OCI-LY7 (cell line): ENCODE data around the gene ERP27. TPM values are rescaled to one million over a fixed set of nuclear protein-coding genes. Genes with fewer than 3 reads are reported as not detected.

ENCODE experiments used
- BruUV-seq: library from RNA; stranded (reverse); fragments of 400-500 nt; replicated peaks from 2 replicates; lab custom pipeline; 2021; lab: Mats Ljungman, UMichigan
- CTCF ChIA-PET: fragments of 300-600 bp; sonication (Branson Sonifier 250); formaldehyde crosslinking; loops from one replicate; lab custom pipeline; 2022; ENCODE audit warnings: antibody characterized with exemption; ENCODE audit not compliant: unreplicated experiment; lab: Charles Lee
- POLR2A ChIA-PET: fragments of 300-600 bp; sonication (Branson Sonifier 250); formaldehyde crosslinking; loops from one replicate; lab custom pipeline; 2022; ENCODE audit warnings: antibody characterized with exemption; lab: Charles Lee
- DNase-seq: peaks from one replicate; pipeline ENCODE4 v3.0.0-alpha.2; 2015; ENCODE audit warnings: low spot score
- H2AFZ ChIP-seq: fragments of 200-600 bp; sonication (generic), shearing (Covaris generic); 2 replicates; pipeline ENCODE4 v1.6.1; 2014; ENCODE audit warnings: mild to moderate bottlenecking, antibody characterized with exemption, low read length, moderate library complexity
- H3K27ac ChIP-seq: fragments of 200-600 bp; sonication (generic); 2 replicates; pipeline ENCODE4 v1.5.1; 2014; ENCODE audit warnings: mixed run types, low read depth, mild to moderate bottlenecking, moderate library complexity, low read length, inconsistent platforms; ENCODE audit not compliant: poor library complexity, severe bottlenecking
- H3K36me3 ChIP-seq: fragments of 200-600 bp; sonication (generic); 2 replicates; pipeline ENCODE4 v1.6.1; 2014; ENCODE audit warnings: mild to moderate bottlenecking, antibody characterized with exemption, low read length, moderate library complexity, mixed read lengths; ENCODE audit not compliant: insufficient read depth
- H3K4me1 ChIP-seq: fragments of 200-600 bp; sonication (generic); 2 replicates; pipeline ENCODE4 v1.5.1; 2014; ENCODE audit warnings: mild to moderate bottlenecking, low read length; ENCODE audit not compliant: insufficient read depth, poor library complexity, severe bottlenecking
- H3K4me2 ChIP-seq: fragments of 200-600 bp; sonication (generic); 2 replicates; pipeline ENCODE4 v1.6.1; 2014; ENCODE audit warnings: mild to moderate bottlenecking, low read length
- H3K4me3 ChIP-seq: fragments of 200-600 bp; sonication (generic); 2 replicates; pipeline ENCODE4 v1.5.1; 2014; ENCODE audit warnings: mild to moderate bottlenecking, low read depth, low read length; ENCODE audit not compliant: poor library complexity, severe bottlenecking
- H3K79me2 ChIP-seq: fragments of 200-600 bp; sonication (generic); 2 replicates; pipeline ENCODE4 v1.6.1; 2016; ENCODE audit warnings: low read depth, mild to moderate bottlenecking, low read length, moderate library complexity, mixed read lengths; ENCODE audit not compliant: insufficient read depth
- H3K9me2 ChIP-seq: fragments of 200-600 bp; sonication (generic); 2 replicates; pipeline ENCODE4 v1.6.1; 2016; ENCODE audit warnings: mild to moderate bottlenecking, low read length, mixed read lengths; ENCODE audit not compliant: insufficient read depth
- H3K9me3 ChIP-seq: fragments of 200-600 bp; sonication (generic); 2 replicates; pipeline ENCODE4 v1.6.1; 2014; ENCODE audit warnings: mild to moderate bottlenecking, mixed run types, low read length, mixed read lengths
- H4K20me1 ChIP-seq: fragments of 200-600 bp; sonication (generic); 2 replicates; pipeline ENCODE4 v1.6.1; 2014; ENCODE audit warnings: mild to moderate bottlenecking, antibody characterized with exemption, low read length, moderate library complexity, mixed read lengths; ENCODE audit not compliant: insufficient read depth
- EZH2phosphoT487 ChIP-seq: fragments of 200-600 bp; sonication (generic); IDR thresholded peaks from 2 replicates; pipeline ENCODE4 v1.6.1; 2018; ENCODE audit warnings: low read depth, borderline replicate concordance, mild to moderate bottlenecking, mixed run types, antibody characterized with exemption, low read length, moderate library complexity, mixed read lengths
- intact Hi-C: fragments of 100-400 bp; cut with micrococcal nuclease; formaldehyde crosslinking; loops from one replicate; pipeline ENCODE4 v1.10.0; 2022; ENCODE audit not compliant: unreplicated experiment
- total RNA-seq, 2 experiments: library from RNA; depleted of rRNA in 1 of 2; stranded (reverse); fragments of >200 nt in 1 of 2; shearing (Covaris generic) in 1 of 2; gene quantifications; 2 replicates each; pipeline ENCODE4 v1.2.3, GENCODE V29; 2014 to 2022
- TF ChIP-seq, protein P1 (sequence below): fragments of 200-600 bp; sonication (generic); conservative IDR thresholded peaks from 2 replicates; pipeline ENCODE4 v1.5.1; 2014; ENCODE audit warnings: mild to moderate bottlenecking, antibody characterized with exemption, low read length, moderate library complexity, mixed read lengths

The ERP27 gene
- total RNA-seq, 2 experiments from 2014 or later, result 1.7 to 1.9 TPM

DNA sequence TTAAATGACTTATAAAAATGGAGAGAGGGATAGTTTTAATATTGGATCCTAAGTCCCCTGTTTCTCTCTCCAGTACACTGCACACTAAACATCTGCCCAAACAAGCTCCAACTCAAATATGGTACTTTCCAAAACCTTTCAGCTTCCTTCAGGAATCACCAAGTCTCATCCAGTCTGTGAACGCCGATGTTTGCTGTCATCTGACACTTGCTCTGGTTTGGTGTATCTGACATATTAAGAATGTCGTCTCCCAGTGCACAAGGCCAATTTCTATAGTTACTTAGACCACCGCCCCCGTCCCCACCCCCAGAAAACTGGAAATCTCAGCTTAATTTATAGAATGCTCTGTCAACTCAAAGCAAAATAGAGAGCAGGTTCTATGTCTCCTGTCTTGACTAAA, 47.6 kb downstream of the ERP27 start:
- no peak overlapping the region for H3K27ac ChIP-seq
- H3K4me2 ChIP-seq, result no peak overlapping the region
- no peaks in the 10 kb centered on the region for H4K20me1 ChIP-seq
- H3K4me3 ChIP-seq, result no peak overlapping the region
- H3K36me3 ChIP-seq, result no peaks in the 10 kb centered on the region
- H3K79me2 ChIP-seq, result no peaks in the 10 kb centered on the region
- CTCF ChIA-PET, result no interaction called here
- POLR2A ChIA-PET, result interaction anchor here (0.8 to 1.4 kb wide), 9 partner anchors 10 to 90 kb away, joined by 3 to 6 read pairs (median 4); no protein-coding TSS in a partner anchor
- no peak overlapping the region for H2AFZ ChIP-seq
- H3K9me3 ChIP-seq, result no peaks in the 10 kb centered on the region
- BruUV-seq, result no TSS peak
- no peaks in the 10 kb centered on the region for H3K9me2 ChIP-seq
- intact Hi-C loops, result no loop called here
- DNase-seq, result no peak
- no peaks in the 10 kb centered on the region for H3K4me1 ChIP-seq
- no peak for TF ChIP-seq EZH2phosphoT487
- TF ChIP-seq, protein P1, sequence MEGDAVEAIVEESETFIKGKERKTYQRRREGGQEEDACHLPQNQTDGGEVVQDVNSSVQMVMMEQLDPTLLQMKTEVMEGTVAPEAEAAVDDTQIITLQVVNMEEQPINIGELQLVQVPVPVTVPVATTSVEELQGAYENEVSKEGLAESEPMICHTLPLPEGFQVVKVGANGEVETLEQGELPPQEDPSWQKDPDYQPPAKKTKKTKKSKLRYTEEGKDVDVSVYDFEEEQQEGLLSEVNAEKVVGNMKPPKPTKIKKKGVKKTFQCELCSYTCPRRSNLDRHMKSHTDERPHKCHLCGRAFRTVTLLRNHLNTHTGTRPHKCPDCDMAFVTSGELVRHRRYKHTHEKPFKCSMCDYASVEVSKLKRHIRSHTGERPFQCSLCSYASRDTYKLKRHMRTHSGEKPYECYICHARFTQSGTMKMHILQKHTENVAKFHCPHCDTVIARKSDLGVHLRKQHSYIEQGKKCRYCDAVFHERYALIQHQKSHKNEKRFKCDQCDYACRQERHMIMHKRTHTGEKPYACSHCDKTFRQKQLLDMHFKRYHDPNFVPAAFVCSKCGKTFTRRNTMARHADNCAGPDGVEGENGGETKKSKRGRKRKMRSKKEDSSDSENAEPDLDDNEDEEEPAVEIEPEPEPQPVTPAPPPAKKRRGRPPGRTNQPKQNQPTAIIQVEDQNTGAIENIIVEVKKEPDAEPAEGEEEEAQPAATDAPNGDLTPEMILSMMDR, result no peak

DNA sequence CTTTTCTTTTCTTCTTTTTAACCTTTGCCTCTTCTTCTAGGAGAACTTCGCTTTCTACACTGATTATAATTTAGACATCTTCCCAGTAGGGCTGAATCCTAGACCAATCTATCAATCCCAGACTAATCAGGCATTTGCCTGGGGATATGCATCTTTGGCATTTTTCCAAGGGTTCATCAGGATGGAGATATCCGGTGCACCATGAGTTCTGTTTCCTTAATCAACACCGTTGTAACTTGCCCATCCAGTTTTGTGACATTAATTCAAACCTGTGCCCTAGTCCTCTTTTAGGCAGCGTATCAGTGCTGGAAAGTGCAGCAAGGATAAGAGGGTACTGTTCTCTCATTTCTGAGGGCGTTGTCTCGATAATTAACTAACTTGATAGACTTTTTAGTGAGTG, 52.1 kb downstream of the ERP27 start:
- H2AFZ ChIP-seq, result no peak overlapping the region
- ChIA-PET POLR2A (interaction anchor here (1.6 to 2.0 kb wide), 4 partner anchors 10 to 38 kb away, joined by 4 to 8 read pairs (median 6); no protein-coding TSS in a partner anchor), CTCF (interaction anchor here (0.6 kb wide), 1 partner anchor 17 kb away, joined by 3 read pairs; no protein-coding TSS in a partner anchor)
- TF ChIP-seq, protein P1, result no peak
- no peak for TF ChIP-seq EZH2phosphoT487
- DNase-seq, result no peak
- no peaks in the 10 kb centered on the region for H3K9me3 ChIP-seq
- H3K4me2 ChIP-seq, result no peak overlapping the region
- H3K4me3 ChIP-seq, result no peak overlapping the region
- peaks cover 37% of the 10 kb centered on the region for H3K4me1 ChIP-seq
- no peaks in the 10 kb centered on the region for H3K9me2 ChIP-seq
- H3K36me3 ChIP-seq, result no peaks in the 10 kb centered on the region
- H3K27ac ChIP-seq, result no peak overlapping the region
- H4K20me1 ChIP-seq, result no peaks in the 10 kb centered on the region
- H3K79me2 ChIP-seq, result no peaks in the 10 kb centered on the region
- BruUV-seq, result no TSS peak
- intact Hi-C loops, result loop anchor here (5.0 kb wide), 1 partner anchor 46 kb away; no protein-coding TSS in a partner anchor

DNA sequence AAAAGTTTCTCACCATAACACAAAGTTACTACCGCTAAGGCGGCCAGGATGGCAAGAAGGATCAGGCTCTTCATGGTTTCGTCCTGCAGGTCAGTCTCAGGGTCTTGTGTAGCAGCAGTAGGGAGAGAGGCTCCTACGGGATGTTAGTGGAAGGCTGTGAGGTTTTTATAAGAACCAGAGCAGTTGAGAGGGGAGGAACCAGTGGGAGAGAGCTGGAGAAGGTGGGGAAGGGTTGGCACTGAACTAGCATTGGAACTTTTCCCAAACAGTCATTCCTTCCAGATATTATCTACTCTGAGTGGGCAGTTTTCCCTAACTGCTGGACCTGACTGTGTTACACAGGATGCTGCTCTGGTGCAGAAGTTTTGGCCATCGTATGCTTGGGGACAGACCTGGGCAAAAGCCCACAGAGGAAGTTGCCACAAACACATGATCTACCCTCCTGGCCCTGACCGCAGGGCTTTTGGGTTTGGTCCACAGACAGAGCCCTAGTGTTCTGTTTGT, 52.6 kb downstream of the ERP27 start, which contains the start of gene MGP:
Gene MGP, minus strand, starts transcription at position 137 of the 504 bp plus-strand sequence. Its CDS starts 63 bp downstream, at position 74.
- H3K36me3 ChIP-seq, result no peaks in the 10 kb centered on the region
- no peaks in the 10 kb centered on the region for H3K79me2 ChIP-seq
- H3K9me3 ChIP-seq, result no peaks in the 10 kb centered on the region
- H3K4me1 ChIP-seq, result peaks cover 42% of the 10 kb centered on the region
- no TSS peak for BruUV-seq
- peak within 1 kb of the TSS; percentile 85; the same call in 1 of the 2 replicates for H2AFZ ChIP-seq
- H3K4me2 ChIP-seq, result peak within 1 kb of the TSS; percentile 79
- intact Hi-C loops, result loop anchor here (5.0 kb wide), 1 partner anchor 47 kb away; no protein-coding TSS in a partner anchor
- POLR2A ChIA-PET, result no interaction called here
- DNase-seq, result no peak
- peak within 1 kb of the TSS; percentile 40 for H3K4me3 ChIP-seq
- no peaks in the 10 kb centered on the region for H3K9me2 ChIP-seq
- CTCF ChIA-PET, result no interaction called here
- peak within 1 kb of the TSS; percentile 41 for H3K27ac ChIP-seq
- TF ChIP-seq EZH2phosphoT487, result no peak
- TF ChIP-seq, protein P1, result no peak
- no peaks in the 10 kb centered on the region for H4K20me1 ChIP-seq
